Pons (tissue), 1 donor: ENCODE data around the gene SLC25A41.
A peak's percentile ranks its signal among the peaks of the same experiment; 100 is the strongest.
"Not testable (repeated sequence)": the region's sequence is repeated elsewhere in the genome, so short reads cannot be mapped to it uniquely, and the experiment has no call there.

ENCODE experiments used
- DNase-seq: peaks from one replicate; pipeline ENCODE4 v3.0.0-alpha.2; 2016; ENCODE audit warnings: low spot score

SLC25A41 gene

GRCh38 chr19:6428692-6429418, 4.7 kb downstream of the SLC25A41 start:
- not testable (repeated sequence) for DNase-seq

- no peak for DNase-seq
Measured at GRCh38 chr19:6427131-6427530, 6.4 kb downstream of the SLC25A41 start.

DNA sequence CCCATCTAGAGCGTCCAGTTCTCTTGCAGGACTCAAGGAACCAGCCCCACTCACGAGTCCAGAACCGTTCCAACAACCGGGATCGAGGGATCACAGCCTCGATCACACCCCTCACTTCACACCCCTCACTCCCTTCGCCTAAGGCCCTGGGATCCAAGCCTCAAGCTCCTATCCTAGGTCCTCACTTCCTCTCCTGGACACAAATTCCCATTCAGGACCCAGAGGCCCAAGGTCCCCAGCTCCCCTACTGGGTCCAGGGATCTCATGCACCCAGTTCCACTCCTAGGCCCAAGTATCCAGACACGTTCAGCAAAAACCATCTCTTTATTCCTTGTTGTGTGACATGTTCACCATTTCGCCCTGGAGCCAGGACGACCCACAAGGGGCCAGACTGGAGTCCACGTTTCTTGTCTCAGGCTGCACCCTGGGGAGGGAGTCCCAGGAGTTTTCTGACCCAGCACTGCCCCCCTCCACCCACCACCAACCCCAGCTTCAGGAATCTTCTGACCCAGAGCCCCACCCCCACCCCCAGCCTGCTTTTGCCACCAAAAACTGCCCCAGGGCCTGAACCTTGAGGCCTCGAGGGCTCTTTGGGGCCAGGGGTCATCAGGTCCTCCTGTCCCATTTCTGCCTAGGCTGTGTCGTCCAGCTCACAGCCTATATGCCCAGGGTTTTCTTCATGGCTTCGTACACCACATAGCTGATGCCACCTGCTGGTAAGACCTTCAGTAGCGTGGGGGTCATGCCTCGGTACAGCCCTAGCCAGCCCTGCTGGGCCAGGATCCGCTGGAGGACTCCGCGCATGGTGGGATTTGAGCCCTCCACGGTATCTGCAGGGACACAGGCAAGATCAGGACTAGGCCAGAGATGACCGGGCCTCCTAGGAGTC, 7.6 kb downstream of the SLC25A41 start:
- no peak for DNase-seq

GRCh38 chr19:6424939-6425731, 8.4 kb downstream of the SLC25A41 start:
- peak; percentile 100 for DNase-seq

DNA sequence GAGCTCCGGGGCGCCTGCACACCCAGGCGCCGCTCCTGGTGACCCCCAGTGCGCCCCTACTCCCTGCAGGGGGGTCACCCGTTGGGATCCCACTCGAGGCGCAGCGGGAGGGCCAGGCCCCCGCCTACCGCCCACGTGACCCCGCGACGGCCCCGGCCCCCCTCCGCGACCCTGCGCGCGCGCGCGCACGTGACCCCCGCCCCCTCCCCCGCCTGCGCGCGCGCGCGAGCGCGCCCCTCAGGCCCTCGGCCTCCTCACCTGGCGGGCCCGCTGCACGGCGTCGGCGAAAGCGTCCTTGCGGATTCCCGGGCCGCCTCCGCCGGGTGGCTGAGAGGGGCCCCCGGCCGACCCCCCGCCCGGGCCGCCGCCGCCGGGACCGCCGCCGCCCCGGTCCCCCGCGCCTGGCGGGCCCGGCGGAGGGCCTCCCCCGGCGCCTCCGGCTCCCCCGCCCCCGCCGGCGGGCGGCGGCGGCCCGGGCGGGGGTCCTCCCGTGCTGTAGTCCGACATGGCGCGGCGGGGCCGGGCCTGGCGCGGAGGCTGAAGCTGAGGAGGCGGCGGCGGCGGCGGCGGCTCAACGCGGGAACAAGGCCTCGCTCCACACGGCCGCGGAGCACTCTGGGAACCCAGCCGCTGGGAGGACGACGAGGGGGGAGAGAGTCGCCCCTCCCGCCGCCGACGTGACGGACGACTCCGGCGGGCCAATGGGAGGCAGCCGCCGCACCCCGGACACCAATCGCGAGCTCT, 9.2 kb downstream of the SLC25A41 start, which contains the start of gene KHSRP:
TSS of gene KHSRP (minus strand) at position 617 of the 744 bp plus-strand sequence. CDS start at position 507, 110 bp downstream.
- DNase-seq = no peak

DNA sequence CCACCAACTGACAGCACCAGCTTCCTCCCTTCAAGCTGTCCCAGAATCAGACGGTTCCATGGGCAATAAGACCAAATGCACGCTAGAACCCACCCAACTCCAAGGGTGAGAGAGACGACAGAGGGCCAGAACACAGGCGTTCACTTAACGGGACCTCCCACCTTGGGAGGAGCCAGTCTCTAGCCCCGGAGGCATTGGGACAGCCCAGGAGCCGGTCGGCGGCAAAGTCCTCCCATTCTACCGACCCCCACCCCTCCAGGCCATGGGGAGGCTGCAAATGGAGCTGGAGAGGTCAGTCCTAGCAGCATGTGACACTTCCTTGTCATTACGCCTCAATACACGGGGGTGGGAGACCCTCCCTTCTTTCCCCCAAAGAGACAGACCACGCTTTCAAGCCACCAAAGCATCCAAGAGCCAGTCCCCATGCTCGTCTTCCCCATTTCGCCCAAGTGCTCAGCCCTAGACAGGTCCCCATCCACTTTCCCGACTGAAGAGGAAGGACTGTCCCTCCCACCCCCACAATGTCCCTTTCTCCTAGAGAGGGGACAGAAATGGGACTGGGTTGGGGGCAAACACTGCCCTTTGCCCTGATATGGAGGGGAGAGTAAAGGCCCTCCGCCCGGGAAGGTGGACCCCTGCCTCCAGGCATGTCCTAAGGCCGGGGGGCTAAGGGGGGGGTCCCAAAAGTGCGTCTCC, 9.9 kb downstream of the SLC25A41 start:
- peak; percentile 24 for DNase-seq

- no peak for DNase-seq
Measured at GRCh38 chr19:6421075-6422014, 12.2 kb downstream of the SLC25A41 start.

DNA sequence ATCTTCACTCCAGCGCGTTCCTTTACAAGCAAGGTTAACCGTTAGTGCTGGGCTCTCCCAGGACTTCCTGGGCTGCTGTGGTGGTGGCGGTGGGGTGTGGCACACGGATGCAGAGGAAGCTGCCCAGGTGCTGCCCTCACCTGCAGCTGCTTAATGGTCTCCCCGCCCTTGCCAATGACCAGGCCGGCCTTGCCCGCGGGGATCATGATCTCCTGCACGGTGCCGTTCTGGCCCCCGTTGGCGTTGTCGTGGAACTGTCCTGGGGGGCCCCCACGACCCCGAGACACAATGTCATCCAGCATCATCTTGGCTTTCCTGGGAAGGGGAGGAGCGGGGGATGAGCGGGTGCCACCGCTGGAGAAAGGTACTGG, 15.0 kb downstream of the SLC25A41 start:
- no peak for DNase-seq

DNA sequence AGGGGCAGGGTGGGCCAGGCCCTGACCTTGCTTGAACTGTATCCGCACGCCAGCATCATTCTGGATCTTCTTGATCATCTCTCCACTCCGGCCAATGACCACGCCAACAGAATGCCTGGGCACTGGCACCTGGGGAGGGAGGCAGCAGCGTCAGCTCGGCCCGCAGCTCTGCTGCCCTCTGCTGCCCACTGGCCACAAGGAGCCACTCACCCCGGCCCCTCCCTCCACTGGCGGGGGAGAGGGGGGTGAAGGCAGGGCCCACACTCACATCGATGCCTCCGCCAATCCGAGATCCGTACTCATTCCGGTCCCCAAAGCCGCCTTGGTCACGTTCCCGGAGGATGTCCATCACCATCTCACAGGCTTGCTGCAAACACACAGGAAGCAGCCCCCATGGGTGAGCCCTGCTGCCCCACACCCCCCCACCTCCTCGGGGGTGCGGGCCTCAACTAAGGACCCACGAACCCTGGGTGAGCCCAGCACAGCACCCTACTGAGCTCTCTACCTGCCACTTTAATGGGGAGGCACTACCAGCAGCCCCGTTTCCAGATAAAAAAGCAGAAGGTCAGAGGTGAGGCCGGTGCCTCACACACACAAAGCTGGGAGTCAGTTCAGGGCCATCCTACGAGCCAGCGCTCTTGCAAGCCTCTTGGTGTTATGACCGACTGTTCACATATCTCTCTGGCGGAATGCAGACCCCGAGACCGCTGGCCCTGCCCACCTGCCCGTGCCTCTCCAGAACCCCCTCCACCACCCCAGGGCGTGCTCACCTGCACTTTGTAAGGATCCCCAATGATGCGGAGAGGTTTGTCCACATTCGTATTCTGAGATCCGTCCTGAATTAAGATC, 15.6 kb downstream of the SLC25A41 start:
- DNase-seq = peak; percentile 40

DNA sequence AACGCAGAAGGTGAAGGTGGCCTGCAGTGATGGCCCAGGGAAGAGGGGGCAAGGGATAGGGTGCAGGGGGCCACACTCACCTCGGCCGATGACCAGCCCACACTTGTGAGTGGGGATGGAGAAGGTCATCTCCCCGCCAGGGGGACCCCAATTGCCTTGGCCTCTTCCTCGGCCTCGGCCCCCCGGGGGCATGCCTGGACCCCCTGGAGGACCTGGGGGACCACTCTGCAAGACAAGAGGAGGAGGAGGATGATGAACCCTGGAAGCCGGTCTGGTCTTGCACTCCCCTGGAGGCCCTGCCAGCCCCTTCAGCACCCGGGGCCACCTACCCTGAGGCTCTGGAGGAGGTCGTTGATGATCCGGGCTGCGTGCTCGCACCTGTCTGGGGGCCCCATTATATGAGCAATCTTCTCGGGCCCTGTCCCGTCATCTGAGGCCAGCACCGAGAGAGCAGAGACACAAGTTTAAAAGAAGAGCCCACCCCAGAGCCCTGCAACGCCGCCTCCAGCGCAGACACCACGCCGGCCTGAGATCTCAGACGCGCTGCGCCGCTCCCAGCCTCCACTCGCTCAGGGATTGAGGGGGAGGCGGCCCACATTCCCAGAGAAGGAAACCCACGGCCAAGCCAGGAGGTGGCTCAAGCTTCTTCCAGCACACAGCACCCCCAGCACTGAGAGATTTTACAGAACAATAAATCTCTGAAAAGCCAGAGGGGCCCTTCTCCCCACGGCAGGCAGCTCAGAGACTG, 16.7 kb downstream of the SLC25A41 start:
- DNase-seq = no peak

DNA sequence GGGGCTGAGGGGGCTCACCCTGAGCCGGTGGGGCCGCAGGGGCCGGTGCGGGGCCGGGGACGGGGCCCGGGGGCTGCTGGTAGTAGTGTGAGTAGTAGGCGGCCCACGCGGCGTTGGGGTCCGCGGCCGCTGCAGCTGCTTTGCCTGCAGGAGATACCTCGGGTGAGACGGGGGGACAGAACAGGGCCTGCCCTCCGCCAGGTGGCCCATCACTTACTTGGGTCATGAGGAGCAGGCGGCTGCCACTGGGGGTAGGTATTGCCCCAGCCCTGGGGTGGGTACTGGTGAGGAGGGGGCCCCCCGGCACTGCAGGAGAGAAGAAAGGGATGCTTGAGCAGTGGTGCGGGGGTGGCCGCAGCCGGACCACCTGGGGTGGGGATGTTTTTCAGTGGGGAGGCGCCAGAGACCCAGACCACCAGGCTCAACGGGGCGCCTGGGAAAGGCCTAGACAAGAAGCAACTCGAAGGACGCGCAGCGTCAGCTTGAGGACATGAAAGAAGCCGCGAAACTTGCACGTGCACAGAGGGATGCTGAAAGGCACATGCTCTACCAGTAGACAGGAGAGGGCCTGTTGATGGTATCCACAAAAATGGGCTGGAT, 17.9 kb downstream of the SLC25A41 start:
- DNase-seq = no peak

- no peak for DNase-seq
Measured at GRCh38 chr19:6414793-6415590, 18.6 kb downstream of the SLC25A41 start.

DNA sequence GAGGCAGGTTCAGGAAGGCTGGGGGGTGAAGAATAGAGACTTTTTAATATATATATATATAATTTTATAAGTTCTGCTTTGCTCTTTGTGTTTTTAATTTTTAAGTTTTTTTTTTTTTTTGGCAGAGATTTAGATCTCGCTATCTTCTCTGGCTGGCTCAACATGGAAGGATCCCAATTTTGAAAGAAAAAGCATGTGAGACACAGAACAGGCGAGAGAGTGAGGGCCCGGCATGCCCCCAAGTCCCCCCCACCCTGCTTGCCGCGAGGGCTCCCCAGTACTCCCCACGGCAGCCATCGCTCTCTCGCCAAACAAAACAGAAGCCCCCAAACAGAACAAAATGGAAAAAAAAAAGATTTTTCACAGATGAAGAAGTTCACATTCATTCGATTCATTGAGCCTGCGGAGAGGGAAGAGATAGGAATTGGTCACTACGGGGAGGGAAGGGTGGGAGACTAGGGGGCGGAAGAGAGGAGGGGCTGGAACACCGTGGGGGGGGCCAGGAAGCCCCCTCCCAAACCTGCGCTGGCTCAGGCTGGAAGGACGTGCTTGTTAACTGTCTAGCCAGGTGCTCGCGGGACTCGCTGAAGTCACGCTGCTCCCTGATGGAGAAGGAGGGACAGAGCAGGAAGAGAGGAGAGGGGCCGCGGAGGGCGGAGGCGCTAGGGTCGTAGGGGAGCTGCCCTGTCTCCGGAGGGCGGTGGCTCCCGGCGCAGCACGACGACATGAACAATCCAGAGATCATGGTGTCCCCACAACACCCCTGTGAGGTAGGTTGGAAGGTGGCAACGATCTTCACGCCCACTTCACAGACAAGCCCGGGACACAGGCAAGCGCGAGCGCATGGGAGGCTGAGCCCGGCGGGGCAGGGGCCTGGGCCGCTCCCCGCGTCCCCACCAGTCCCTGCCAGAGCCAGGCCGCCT, 19.6 kb downstream of the SLC25A41 start:
- DNase-seq = no peak

GRCh38 chr19:6413291-6413690, 20.3 kb downstream of the SLC25A41 start:
- DNase-seq = no peak

GRCh38 chr19:6412447-6413091, 21.0 kb downstream of the SLC25A41 start:
- DNase-seq = no peak
